ENCODE data around the gene PTH. TPM values are rescaled to one million over a fixed set of nuclear protein-coding genes. Genes with fewer than 3 reads are reported as not detected.

PTH gene
- total and polyA plus RNA-seq, 2 donors (not counting 3 experiments of a cell fraction or from before 2014, with no cell fraction given), result not detected

DNA sequence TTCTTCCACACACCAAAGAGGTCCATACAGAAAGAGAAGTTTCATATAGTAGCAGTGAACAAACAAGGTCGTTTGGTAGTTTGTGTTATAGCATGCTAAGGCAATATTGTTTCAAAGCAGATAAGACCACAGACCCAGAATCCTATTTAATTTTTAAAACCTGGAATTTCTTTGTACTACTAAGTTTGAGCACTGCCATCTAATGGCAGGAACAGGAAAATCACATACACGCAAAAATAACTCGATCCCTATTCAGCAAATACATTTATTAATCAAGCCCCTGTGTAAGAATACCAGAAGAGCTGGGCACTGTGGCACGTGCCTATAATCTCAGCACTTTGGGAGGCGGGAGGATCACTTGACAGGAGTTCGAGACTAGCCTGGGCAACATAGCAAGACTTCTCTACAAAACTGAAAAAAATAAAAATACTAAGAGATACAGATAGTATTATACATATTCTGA lies 29.9 kb downstream of the PTH start:
- FAIRE-seq (no peak), DNase-seq (ENCODE audit: low read depth, low spot score) (peak; percentile 66)
- Histone ChIP-seq H4K20me1 (replicated peaks; ENCODE audit: control insufficient read depth, extremely low read depth, insufficient read depth, low read length) (no peaks in the 10 kb centered on the region), H3K79me2 (ENCODE audit: control insufficient read depth, insufficient read depth, low read length) (peaks cover 20% of the 10 kb centered on the region), H3K27ac (ENCODE audit: insufficient read depth, low read depth, low read length) (no peak overlapping the region), H3K4me3 (replicated peaks in 1 of 3; ENCODE audit: insufficient read depth in 1 of 3, low read depth in 1 of 3, low read length in 3 of 3) (no peak overlapping the region), H3K9me3 (replicated peaks; ENCODE audit: control insufficient read depth, insufficient read depth, low read length) (no peaks in the 10 kb centered on the region), H3K36me3 (ENCODE audit: control insufficient read depth in 2 of 2, extremely low read depth in 1 of 2, insufficient read depth in 2 of 2, low read length in 2 of 2) (no peaks in the 10 kb centered on the region), H3K4me2 (ENCODE audit: insufficient read depth, low read length) (no peak overlapping the region), H3K4me1 (ENCODE audit: control insufficient read depth, extremely low read depth, insufficient read depth, low read length) (peaks cover 9% of the 10 kb centered on the region), H3K27me3 (ENCODE audit: control insufficient read depth in 2 of 2, insufficient read depth in 2 of 2, low read length in 2 of 2) (peaks cover 8 to 17% of the 10 kb centered on the region in 2 experiments), H2AFZ (ENCODE audit: low read depth, low read length) (no peak overlapping the region), H3K9me1 (replicated peaks; ENCODE audit: control insufficient read depth, extremely low read depth, insufficient read depth, low read length) (no peaks in the 10 kb centered on the region), H3K9ac (replicated peaks; ENCODE audit: extremely low read depth, insufficient read depth, low read length) (no peak overlapping the region)
- dilution Hi-C loops (cut with MboI; ENCODE audit: extremely low pct_ligation_motif_present, low sequenced_read_pairs), result no loop called here
- POLR2A ChIA-PET, result no interaction called here
- CTCF ChIA-PET, result interaction anchor here (0.6 to 4.3 kb wide), 25 partner anchors 12 to 257 kb away, joined by 3 to 52 read pairs (median 5); no protein-coding TSS in a partner anchor
- TF ChIP-seq MYC (IDR thresholded peaks at IDR 0.05; ENCODE audit: low read depth, low read length), result no peak
- TF ChIP-seq, protein P1, sequence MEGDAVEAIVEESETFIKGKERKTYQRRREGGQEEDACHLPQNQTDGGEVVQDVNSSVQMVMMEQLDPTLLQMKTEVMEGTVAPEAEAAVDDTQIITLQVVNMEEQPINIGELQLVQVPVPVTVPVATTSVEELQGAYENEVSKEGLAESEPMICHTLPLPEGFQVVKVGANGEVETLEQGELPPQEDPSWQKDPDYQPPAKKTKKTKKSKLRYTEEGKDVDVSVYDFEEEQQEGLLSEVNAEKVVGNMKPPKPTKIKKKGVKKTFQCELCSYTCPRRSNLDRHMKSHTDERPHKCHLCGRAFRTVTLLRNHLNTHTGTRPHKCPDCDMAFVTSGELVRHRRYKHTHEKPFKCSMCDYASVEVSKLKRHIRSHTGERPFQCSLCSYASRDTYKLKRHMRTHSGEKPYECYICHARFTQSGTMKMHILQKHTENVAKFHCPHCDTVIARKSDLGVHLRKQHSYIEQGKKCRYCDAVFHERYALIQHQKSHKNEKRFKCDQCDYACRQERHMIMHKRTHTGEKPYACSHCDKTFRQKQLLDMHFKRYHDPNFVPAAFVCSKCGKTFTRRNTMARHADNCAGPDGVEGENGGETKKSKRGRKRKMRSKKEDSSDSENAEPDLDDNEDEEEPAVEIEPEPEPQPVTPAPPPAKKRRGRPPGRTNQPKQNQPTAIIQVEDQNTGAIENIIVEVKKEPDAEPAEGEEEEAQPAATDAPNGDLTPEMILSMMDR (IDR thresholded peaks at IDR 0.05; ENCODE audit: extremely low read depth in 1 of 2, insufficient read depth in 1 of 2, low read depth in 1 of 2, low read length in 2 of 2), result peak; percentile 47 to 58
- intact Hi-C loops (cut with micrococcal nuclease), result loop anchor here (2.0 kb wide), 1 partner anchor 255 kb away; no protein-coding TSS in a partner anchor
- BruUV-seq (replicated peaks), result no TSS peak

- TF ChIP-seq JUN (IDR thresholded peaks at IDR 0.05; ENCODE audit: borderline replicate concordance, insufficient read depth, insufficient read length, low read depth) (no peak), EZH2 (IDR thresholded peaks at IDR 0.05; ENCODE audit: borderline replicate concordance, low read depth, low read length, severe bottlenecking) (no peak), MAX (IDR thresholded peaks at IDR 0.05; ENCODE audit: insufficient read depth, insufficient read length) (no peak), FOS (IDR thresholded peaks at IDR 0.05; ENCODE audit: borderline replicate concordance, insufficient read depth, low read length) (no peak), POLR2A (IDR thresholded peaks at IDR 0.05; ENCODE audit: low read depth, low read length) (no peak), GATA2 (IDR thresholded peaks at IDR 0.05; ENCODE audit: insufficient read depth, insufficient read length, low read depth, low read length) (no peak), MYC (IDR thresholded peaks at IDR 0.05; ENCODE audit: low read depth, low read length) (no peak), POLR2AphosphoS5 (IDR thresholded peaks at IDR 0.05; ENCODE audit: insufficient read depth, low read depth, low read length) (no peak)
- TF ChIP-seq, protein P1 (IDR thresholded peaks at IDR 0.05; ENCODE audit: extremely low read depth in 1 of 2, insufficient read depth in 1 of 2, low read depth in 1 of 2, low read length in 2 of 2), result no peak
- intact Hi-C loops (cut with micrococcal nuclease) (loop anchor here (1.0 to 5.0 kb wide), 7 partner anchors 18 to 247 kb away; partner anchors contain the start of genes BMAL1 and FAR1), dilution Hi-C loops (cut with MboI; ENCODE audit: extremely low pct_ligation_motif_present, low sequenced_read_pairs) (no loop called here)
- DNase-seq (ENCODE audit: low read depth, low spot score), result no peak
- no peaks in the 10 kb centered on the region for H4K20me1 ChIP-seq (replicated peaks; ENCODE audit: control insufficient read depth, extremely low read depth, insufficient read depth, low read length)
- peak overlapping the region; percentile 90 for H2AFZ ChIP-seq (ENCODE audit: low read depth, low read length)
- BruUV-seq (replicated peaks), result no TSS peak
- no peaks in the 10 kb centered on the region for H3K36me3 ChIP-seq (ENCODE audit: control insufficient read depth in 2 of 2, extremely low read depth in 1 of 2, insufficient read depth in 2 of 2, low read length in 2 of 2)
- H3K4me1 ChIP-seq (ENCODE audit: control insufficient read depth, extremely low read depth, insufficient read depth, low read length), result peaks cover 26% of the 10 kb centered on the region
- no peaks in the 10 kb centered on the region for H3K9me3 ChIP-seq (replicated peaks; ENCODE audit: control insufficient read depth, insufficient read depth, low read length)
- H3K27ac ChIP-seq (ENCODE audit: insufficient read depth, low read depth, low read length), result peak overlapping the region; percentile 60
- peaks cover 3 to 6% of the 10 kb centered on the region in 2 experiments for H3K27me3 ChIP-seq (ENCODE audit: control insufficient read depth in 2 of 2, insufficient read depth in 2 of 2, low read length in 2 of 2)
- ChIA-PET POLR2A (interaction anchor here (1.5 kb wide), 1 partner anchor 78 kb away, joined by 4 read pairs; no protein-coding TSS in a partner anchor), CTCF (interaction anchor here (0.8 to 3.4 kb wide), 14 partner anchors 9 to 500 kb away, joined by 3 to 22 read pairs (median 5); no protein-coding TSS in a partner anchor)
- no peaks in the 10 kb centered on the region for H3K9me1 ChIP-seq (replicated peaks; ENCODE audit: control insufficient read depth, extremely low read depth, insufficient read depth, low read length)
- peaks cover 39% of the 10 kb centered on the region for H3K79me2 ChIP-seq (ENCODE audit: control insufficient read depth, insufficient read depth, low read length)
- H3K9ac ChIP-seq (replicated peaks; ENCODE audit: extremely low read depth, insufficient read depth, low read length), result peak overlapping the region; percentile 89
- peak overlapping the region; percentile 13 to 76 (median 70) for H3K4me3 ChIP-seq (replicated peaks in 1 of 3; ENCODE audit: insufficient read depth in 1 of 3, low read depth in 1 of 3, low read length in 3 of 3)
- FAIRE-seq, result no peak
- H3K4me2 ChIP-seq (ENCODE audit: insufficient read depth, low read length), result peak overlapping the region; percentile 79
Measured at GRCh38 chr11:13463779-13464290, 32.0 kb downstream of the PTH start.
